Esophagus mucosa (tissue), 1 donor: ENCODE results near the gene LDAF1. TPM values are rescaled to one million over a fixed set of nuclear protein-coding genes. Genes with fewer than 3 reads are reported as not detected.
"Not testable (repeated sequence)": the region's sequence is repeated elsewhere in the genome, so short reads cannot be mapped to it uniquely, and the experiment has no call there.

Experiments used
- ATAC-seq: fragments of 200-7000 bp; cut with Tn5 transposase; one replicate; pipeline ENCODE4 v1.9.1; 2020
- total RNA-seq: library from RNA; stranded (reverse); gene quantifications from one replicate; pipeline ENCODE4 v1.2.4, GENCODE V29; 2023
- donor health status: DM: yes; HTN: yes; CAD: no.

LDAF1 gene
- total RNA-seq, 1 donor from 2014 or later = 62.3 TPM

GRCh38 chr16:21162661-21163151 lies 4.2 kb downstream of the LDAF1 start:
- no peak for ATAC-seq

GRCh38 chr16:21163576-21163975 lies 5.1 kb downstream of the LDAF1 start:
- no peak for ATAC-seq

GRCh38 chr16:21164521-21165168 lies 6.2 kb downstream of the LDAF1 start:
- ATAC-seq = no peak

GRCh38 chr16:21166561-21166961 lies 8.1 kb downstream of the LDAF1 start:
- peak; percentile 27 for ATAC-seq

GRCh38 chr16:21167360-21167759 lies 8.9 kb downstream of the LDAF1 start:
- peak; percentile 7 for ATAC-seq

- no peak for ATAC-seq
Observed at GRCh38 chr16:21167929-21168602, 9.6 kb downstream of the LDAF1 start.

GRCh38 chr16:21169249-21169981 lies 10.9 kb downstream of the LDAF1 start:
- ATAC-seq = peak; percentile 67

- ATAC-seq = peak; percentile 57
Observed at GRCh38 chr16:21170116-21170515, 11.6 kb downstream of the LDAF1 start.

GRCh38 chr16:21172650-21173049 lies 14.2 kb downstream of the LDAF1 start:
- ATAC-seq = no peak

- ATAC-seq = peak; percentile 61
Observed at GRCh38 chr16:21175397-21175796, 16.9 kb downstream of the LDAF1 start.

GRCh38 chr16:21179126-21179982 lies 20.9 kb downstream of the LDAF1 start:
- ATAC-seq = no peak

- no peak for ATAC-seq
Observed at GRCh38 chr16:21179983-21180365, 21.5 kb downstream of the LDAF1 start.

GRCh38 chr16:21183995-21184394 lies 25.5 kb downstream of the LDAF1 start:
- no peak for ATAC-seq

GRCh38 chr16:21184834-21185233 lies 26.4 kb downstream of the LDAF1 start:
- peak; percentile 60 for ATAC-seq

- no peak for ATAC-seq
Observed at GRCh38 chr16:21185659-21186325, 27.3 kb downstream of the LDAF1 start.

- no peak for ATAC-seq
Observed at GRCh38 chr16:21186326-21186691, 27.8 kb downstream of the LDAF1 start.

- no peak for ATAC-seq
Observed at GRCh38 chr16:21189311-21189710, 30.8 kb downstream of the LDAF1 start.

- no peak for ATAC-seq
Observed at GRCh38 chr16:21190013-21190412, 31.5 kb downstream of the LDAF1 start.

- no peak for ATAC-seq
Observed at GRCh38 chr16:21190599-21190998, 32.1 kb downstream of the LDAF1 start.

GRCh38 chr16:21192991-21193390 lies 34.5 kb downstream of the LDAF1 start:
- no peak for ATAC-seq

- ATAC-seq = no peak
Observed at GRCh38 chr16:21194771-21195301, 36.4 kb downstream of the LDAF1 start.

- ATAC-seq = not testable (repeated sequence)
Observed at GRCh38 chr16:21195330-21195729, 36.9 kb downstream of the LDAF1 start.
